GM12891 (cell line): ENCODE measurements around the gene BRD7.

Experiments used
- PAX5 ChIP-seq: IDR thresholded peaks from 2 replicates; pipeline ENCODE4 v1.6.1; 2011; ENCODE audit warnings: low read length, moderate library complexity, mild to moderate bottlenecking; ENCODE audit not compliant: insufficient read depth, severe bottlenecking
- POLR2A ChIP-seq: IDR thresholded peaks from 2 replicates; pipeline ENCODE4 v1.6.1; 2011; ENCODE audit warnings: low read depth, low read length, control low read depth
- POLR2AphosphoS5 ChIP-seq: IDR thresholded peaks from 2 replicates; pipeline ENCODE4 v1.6.1; 2011; ENCODE audit warnings: low read depth, low read length, control low read depth
- SPI1 ChIP-seq: IDR thresholded peaks from 2 replicates; pipeline ENCODE4 v1.6.1; 2011; ENCODE audit warnings: low read depth, low read length, control low read depth
- TAF1 ChIP-seq: IDR thresholded peaks from 2 replicates; pipeline ENCODE4 v1.6.1; 2011; ENCODE audit warnings: low read depth, low read length, control low read depth

GRCh38 chr16:50329446-50330189 lies 39.2 kb downstream of the BRD7 start:
- TF ChIP-seq POLR2AphosphoS5 (no peak), POLR2A (no peak), TAF1 (no peak), PAX5 (no peak), SPI1 (no peak)
